GM12864 (cell line): Measurements from ENCODE around the gene NTN1.

Source experiments
- DNase-seq: peaks from one replicate; pipeline ENCODE4 v3.0.0-alpha.2; 2011; ENCODE audit warnings: low read depth
- H3K4me3 ChIP-seq: 2 replicates; pipeline ENCODE4 v1.5.1; 2011; ENCODE audit warnings: mild to moderate bottlenecking, low read depth, low read length, control low read depth
- TF ChIP-seq, protein P1 (sequence below): IDR thresholded peaks from 2 replicates; pipeline ENCODE4 v1.5.1; 2011; ENCODE audit warnings: low read depth, mild to moderate bottlenecking, moderate library complexity, low read length, control low read depth, inconsistent platforms; ENCODE audit errors: missing control alignments

NTN1 gene

DNA sequence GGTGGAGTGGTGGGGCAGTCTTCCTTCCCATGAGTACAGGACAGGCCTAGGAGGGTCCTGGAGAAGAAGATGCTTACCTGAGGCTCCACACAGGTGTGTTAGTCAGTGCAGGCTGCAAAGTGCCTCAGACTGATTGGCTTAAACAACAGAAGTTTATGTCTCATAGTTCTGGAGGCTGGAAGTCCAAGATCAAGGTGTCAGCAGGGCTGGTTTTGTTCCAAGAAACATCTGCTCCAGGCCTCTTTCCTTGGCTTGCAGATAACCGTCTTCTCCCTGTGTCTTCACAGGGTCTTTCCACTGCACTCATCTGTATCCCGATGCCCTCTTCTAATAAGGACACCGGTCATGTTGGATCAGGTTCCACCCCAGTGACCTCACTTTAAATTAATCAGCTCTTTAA lies 153.0 kb downstream of the NTN1 start:
- TF ChIP-seq, protein P1, sequence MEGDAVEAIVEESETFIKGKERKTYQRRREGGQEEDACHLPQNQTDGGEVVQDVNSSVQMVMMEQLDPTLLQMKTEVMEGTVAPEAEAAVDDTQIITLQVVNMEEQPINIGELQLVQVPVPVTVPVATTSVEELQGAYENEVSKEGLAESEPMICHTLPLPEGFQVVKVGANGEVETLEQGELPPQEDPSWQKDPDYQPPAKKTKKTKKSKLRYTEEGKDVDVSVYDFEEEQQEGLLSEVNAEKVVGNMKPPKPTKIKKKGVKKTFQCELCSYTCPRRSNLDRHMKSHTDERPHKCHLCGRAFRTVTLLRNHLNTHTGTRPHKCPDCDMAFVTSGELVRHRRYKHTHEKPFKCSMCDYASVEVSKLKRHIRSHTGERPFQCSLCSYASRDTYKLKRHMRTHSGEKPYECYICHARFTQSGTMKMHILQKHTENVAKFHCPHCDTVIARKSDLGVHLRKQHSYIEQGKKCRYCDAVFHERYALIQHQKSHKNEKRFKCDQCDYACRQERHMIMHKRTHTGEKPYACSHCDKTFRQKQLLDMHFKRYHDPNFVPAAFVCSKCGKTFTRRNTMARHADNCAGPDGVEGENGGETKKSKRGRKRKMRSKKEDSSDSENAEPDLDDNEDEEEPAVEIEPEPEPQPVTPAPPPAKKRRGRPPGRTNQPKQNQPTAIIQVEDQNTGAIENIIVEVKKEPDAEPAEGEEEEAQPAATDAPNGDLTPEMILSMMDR = no peak
- no peak overlapping the region for H3K4me3 ChIP-seq
- DNase-seq = no peak

DNA sequence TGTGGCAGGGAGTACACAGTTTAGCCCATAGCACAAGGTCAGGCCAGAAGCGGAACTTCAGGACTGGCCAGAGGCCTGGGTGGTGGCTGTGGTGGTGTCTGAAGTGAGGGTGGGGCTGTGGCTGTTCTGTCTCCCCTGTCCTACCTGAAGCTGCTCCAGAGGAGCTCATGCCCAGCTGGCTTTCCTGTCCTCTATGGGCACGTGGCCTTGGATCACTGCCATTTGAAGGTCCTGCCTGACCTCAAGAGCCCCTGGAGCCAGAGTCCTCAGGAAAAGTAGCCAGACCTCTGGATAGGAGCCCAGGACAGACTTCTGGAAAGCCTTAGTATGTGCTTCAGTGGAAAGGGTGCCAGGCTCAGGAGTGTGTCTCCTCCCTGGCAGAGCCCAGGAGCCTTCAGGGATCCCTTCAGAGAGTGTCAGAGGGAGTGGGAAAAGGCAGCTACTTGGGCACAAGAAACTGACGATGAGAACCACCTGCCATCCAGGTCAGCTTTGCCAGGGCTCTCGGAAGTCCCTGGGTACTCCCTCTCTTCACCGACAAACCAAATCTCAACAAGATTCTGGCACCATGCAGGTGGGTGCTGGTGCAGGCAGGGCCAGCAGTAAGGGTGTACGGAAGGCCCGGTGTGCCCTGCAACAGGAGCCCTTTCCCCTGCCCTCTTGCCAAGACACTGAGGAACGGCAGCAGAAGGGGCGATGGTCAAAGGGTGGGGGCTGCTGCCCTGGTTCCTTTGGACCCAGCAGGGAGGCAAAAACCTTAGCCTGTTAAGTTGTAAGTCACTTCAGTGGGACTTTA lies 153.7 kb downstream of the NTN1 start:
- H3K4me3 ChIP-seq = no peak overlapping the region
- no peak for DNase-seq
- TF ChIP-seq, protein P1 = no peak

DNA sequence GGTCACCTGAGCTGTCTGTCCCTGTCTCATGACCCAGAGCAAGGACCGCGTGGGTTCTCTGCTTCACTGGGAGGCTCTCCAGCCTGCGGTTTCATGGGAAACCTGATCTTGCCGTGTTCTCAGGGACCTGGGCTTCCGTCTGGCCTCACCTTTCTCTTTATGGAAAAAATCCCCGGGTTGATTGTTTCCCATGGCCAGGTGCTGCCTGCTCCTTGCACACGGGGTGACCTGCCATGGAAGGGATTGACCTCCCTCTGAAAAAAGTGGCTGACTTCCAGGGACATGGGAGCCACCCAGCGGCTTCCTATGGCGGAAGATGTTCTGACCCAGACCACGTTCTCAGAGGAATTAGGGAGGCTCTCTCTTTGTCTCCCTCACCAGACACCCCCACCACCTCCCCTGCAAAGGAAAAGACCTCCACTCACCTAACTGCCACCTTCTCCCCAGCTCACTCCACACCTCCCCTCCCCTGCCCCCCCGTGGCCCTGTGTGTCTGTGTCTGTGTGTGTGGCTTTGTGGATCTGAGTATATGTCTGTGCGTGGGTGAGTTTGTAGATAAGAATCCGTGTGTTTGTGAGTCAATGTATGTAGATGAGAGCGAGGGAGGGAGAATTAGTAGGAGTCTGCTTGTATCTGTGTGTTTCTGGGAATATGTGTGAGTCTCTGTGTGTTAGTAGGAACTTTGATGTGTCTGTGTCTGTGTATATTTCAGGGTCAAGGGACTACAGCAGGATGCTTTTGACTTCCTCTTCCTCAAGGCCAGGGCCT lies 154.6 kb downstream of the NTN1 start:
- TF ChIP-seq, protein P1 = no peak
- DNase-seq = no peak
- no peak overlapping the region for H3K4me3 ChIP-seq

DNA sequence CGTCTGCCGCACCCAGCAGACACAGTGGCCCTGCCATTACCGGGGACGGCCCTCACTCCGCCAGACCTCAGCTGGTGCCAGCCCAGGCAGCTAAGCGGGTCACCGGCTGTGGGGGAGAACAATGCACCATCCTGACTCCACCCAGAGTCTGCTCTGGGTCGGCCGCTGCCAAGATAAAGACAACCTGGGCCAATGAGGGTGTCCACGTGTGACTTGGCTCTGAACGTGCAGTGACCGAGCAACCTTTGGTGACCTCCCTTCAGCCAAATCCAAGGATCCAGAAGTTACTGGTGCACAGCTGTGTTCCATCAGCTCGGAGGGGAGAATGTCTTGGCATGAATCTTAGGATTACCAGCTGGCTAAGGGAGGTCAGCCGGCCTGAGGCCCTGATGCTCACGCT lies 155.9 kb downstream of the NTN1 start:
- no peak for DNase-seq
- TF ChIP-seq, protein P1 = no peak
- no peak overlapping the region for H3K4me3 ChIP-seq

DNA sequence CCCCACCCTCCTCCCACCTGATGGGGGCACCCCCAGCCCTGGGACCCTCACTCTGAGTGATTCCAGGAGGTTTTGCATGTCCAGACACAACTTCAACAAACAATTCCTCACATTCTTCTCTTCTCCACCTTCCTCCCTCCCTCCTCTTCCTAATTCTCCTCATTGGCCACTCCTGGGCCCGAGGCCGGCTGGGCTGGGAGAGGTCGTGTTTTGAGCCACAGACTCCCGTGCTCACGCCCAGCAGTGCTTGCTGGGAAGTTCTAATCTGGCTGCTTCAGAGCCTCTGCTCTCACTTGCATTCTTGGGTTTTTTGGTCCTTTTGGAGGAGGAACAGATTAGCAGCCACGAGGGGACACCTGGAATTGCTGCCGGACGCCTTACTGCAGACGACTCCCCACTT lies 157.0 kb downstream of the NTN1 start:
- TF ChIP-seq, protein P1 = no peak
- no peak overlapping the region for H3K4me3 ChIP-seq
- DNase-seq = no peak

DNA sequence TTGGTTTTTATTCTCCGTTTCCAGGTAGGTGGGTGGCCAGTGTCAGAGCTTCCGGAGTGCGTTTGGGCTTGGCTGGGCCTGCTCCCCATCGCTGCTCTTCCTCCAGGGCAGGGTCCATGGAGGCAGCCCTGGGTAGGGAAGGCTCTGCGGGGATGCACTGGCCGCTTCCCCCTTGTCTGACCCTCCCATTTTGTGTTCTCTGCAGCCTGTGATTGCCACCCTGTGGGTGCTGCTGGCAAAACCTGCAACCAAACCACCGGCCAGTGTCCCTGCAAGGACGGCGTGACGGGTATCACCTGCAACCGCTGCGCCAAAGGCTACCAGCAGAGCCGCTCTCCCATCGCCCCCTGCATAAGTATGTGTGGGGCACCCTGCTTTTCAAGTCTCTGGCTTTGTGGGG lies 158.3 kb downstream of the NTN1 start:
- DNase-seq = no peak
- H3K4me3 ChIP-seq = no peak overlapping the region
- TF ChIP-seq, protein P1 = no peak
